ENCODE data around the gene RASSF10.
"Not testable (repeated sequence)": the region's sequence is repeated elsewhere in the genome, so short reads cannot be mapped to it uniquely, and the experiment has no call there.

Gene RASSF10

GRCh38 chr11:13019313-13019712 is 10.2 kb downstream of the RASSF10 start:
- no peak for DNase-seq (ENCODE audit: low read depth in 2 of 3, low spot score in 2 of 3)

- DNase-seq (ENCODE audit: low read depth in 2 of 3, low spot score in 2 of 3), result no peak
Observed at GRCh38 chr11:13023423-13023822, 14.3 kb downstream of the RASSF10 start.

- DNase-seq (ENCODE audit: low read depth in 2 of 3, low spot score in 2 of 3), result no peak
Observed at GRCh38 chr11:13026722-13027121, 17.6 kb downstream of the RASSF10 start.

- no peak for DNase-seq (ENCODE audit: low read depth in 2 of 3, low spot score in 2 of 3)
Observed at GRCh38 chr11:13028322-13028721, 19.2 kb downstream of the RASSF10 start.

GRCh38 chr11:13029872-13030271 is 20.8 kb downstream of the RASSF10 start:
- DNase-seq (ENCODE audit: low read depth in 2 of 3, low spot score in 2 of 3), result no peak

- DNase-seq (ENCODE audit: low read depth in 2 of 3, low spot score in 2 of 3), result no peak
Observed at GRCh38 chr11:13030857-13031256, 21.7 kb downstream of the RASSF10 start.

- no peak for DNase-seq (ENCODE audit: low read depth in 2 of 3, low spot score in 2 of 3)
Observed at GRCh38 chr11:13031349-13031748, 22.2 kb downstream of the RASSF10 start.

- no peak for DNase-seq (ENCODE audit: low read depth in 2 of 3, low spot score in 2 of 3)
Observed at GRCh38 chr11:13033760-13034533, 24.8 kb downstream of the RASSF10 start.

GRCh38 chr11:13035711-13036110 is 26.6 kb downstream of the RASSF10 start:
- DNase-seq (ENCODE audit: low read depth in 2 of 3, low spot score in 2 of 3), result no peak

GRCh38 chr11:13036235-13036634 is 27.1 kb downstream of the RASSF10 start:
- DNase-seq (ENCODE audit: low read depth in 2 of 3, low spot score in 2 of 3), result no peak

GRCh38 chr11:13038366-13038765 is 29.2 kb downstream of the RASSF10 start:
- DNase-seq (ENCODE audit: low read depth in 2 of 3, low spot score in 2 of 3), result no peak

- DNase-seq (ENCODE audit: low read depth in 2 of 3, low spot score in 2 of 3), result no peak
Observed at GRCh38 chr11:13039126-13039525, 30.0 kb downstream of the RASSF10 start.

- no peak for DNase-seq (ENCODE audit: low read depth in 2 of 3, low spot score in 2 of 3)
Observed at GRCh38 chr11:13040969-13041561, 31.9 kb downstream of the RASSF10 start.

- no peak for DNase-seq (ENCODE audit: low read depth in 2 of 3, low spot score in 2 of 3)
Observed at GRCh38 chr11:13042873-13043342, 33.8 kb downstream of the RASSF10 start.

- no peak for DNase-seq (ENCODE audit: low read depth in 2 of 3, low spot score in 2 of 3)
Observed at GRCh38 chr11:13043912-13044628, 35.0 kb downstream of the RASSF10 start.

GRCh38 chr11:13045089-13045488 is 36.0 kb downstream of the RASSF10 start:
- DNase-seq (ENCODE audit: low read depth in 2 of 3, low spot score in 2 of 3), result not testable (repeated sequence)

GRCh38 chr11:13045734-13046133 is 36.6 kb downstream of the RASSF10 start:
- no peak for DNase-seq (ENCODE audit: low read depth in 2 of 3, low spot score in 2 of 3)

- no peak for DNase-seq (ENCODE audit: low read depth in 2 of 3, low spot score in 2 of 3)
Observed at GRCh38 chr11:13046637-13047570, 37.8 kb downstream of the RASSF10 start.

GRCh38 chr11:13047884-13048283 is 38.8 kb downstream of the RASSF10 start:
- no peak for DNase-seq (ENCODE audit: low read depth in 2 of 3, low spot score in 2 of 3)

GRCh38 chr11:13051257-13051656 is 42.1 kb downstream of the RASSF10 start:
- DNase-seq (ENCODE audit: low read depth in 2 of 3, low spot score in 2 of 3), result no peak

GRCh38 chr11:13052130-13052571 is 43.0 kb downstream of the RASSF10 start:
- no peak for DNase-seq (ENCODE audit: low read depth in 2 of 3, low spot score in 2 of 3)

Measured in activated CD8-positive, alpha-beta memory T cell treated with anti-CD3 and anti-CD28 coated beads for 48 hours (primary cell).